Keratinocyte (primary cell): ENCODE measurements around the gene RAMACL.

ENCODE experiments used
- EZH2 ChIP-seq: IDR thresholded peaks from one replicate; pipeline ENCODE4 v1.6.1; 2012; ENCODE audit warnings: inconsistent platforms, mild to moderate bottlenecking, low read length, moderate library complexity
- TF ChIP-seq, protein P1 (sequence below), 3 experiments: IDR thresholded peaks in 1 of 3; conservative IDR thresholded peaks in 1 of 3; optimal IDR thresholded peaks in 1 of 3; 2 replicates in 2 of 3; 3 replicates in 1 of 3; pipeline versions ENCODE3 to v1.5.1; 2011; ENCODE audit warnings: low read length in 3 of 3, mild to moderate bottlenecking in 3 of 3, moderate library complexity in 2 of 3, control low read depth in 1 of 3, inconsistent platforms in 1 of 3; ENCODE audit not compliant: insufficient read depth in 2 of 3; ENCODE audit errors: extremely low read depth in 1 of 3

DNA sequence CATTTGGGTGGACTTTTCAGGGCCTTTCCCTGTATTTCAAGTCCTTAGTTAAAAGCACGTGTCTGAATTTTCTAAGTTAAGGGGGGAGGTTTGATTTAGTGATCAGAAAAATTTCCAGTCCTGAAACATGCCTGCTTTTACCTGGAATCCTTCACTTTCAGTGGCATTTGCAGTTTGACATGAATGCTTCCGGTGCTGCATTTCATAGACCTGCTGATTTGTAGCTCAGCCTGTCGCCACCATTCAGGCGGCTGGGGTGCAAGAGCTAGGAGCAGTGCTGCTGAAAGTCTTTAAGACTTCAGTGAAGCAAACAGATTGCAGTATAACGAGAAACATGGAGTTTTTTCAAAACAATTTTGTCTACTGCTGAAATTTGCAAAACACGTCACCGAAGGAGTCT is 26.5 kb upstream of the RAMACL start:
- TF ChIP-seq, protein P1, sequence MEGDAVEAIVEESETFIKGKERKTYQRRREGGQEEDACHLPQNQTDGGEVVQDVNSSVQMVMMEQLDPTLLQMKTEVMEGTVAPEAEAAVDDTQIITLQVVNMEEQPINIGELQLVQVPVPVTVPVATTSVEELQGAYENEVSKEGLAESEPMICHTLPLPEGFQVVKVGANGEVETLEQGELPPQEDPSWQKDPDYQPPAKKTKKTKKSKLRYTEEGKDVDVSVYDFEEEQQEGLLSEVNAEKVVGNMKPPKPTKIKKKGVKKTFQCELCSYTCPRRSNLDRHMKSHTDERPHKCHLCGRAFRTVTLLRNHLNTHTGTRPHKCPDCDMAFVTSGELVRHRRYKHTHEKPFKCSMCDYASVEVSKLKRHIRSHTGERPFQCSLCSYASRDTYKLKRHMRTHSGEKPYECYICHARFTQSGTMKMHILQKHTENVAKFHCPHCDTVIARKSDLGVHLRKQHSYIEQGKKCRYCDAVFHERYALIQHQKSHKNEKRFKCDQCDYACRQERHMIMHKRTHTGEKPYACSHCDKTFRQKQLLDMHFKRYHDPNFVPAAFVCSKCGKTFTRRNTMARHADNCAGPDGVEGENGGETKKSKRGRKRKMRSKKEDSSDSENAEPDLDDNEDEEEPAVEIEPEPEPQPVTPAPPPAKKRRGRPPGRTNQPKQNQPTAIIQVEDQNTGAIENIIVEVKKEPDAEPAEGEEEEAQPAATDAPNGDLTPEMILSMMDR (optimal IDR thresholded peaks at IDR 0.05 in 1 of 3, IDR thresholded peaks at IDR 0.05 in 1 of 3, conservative IDR thresholded peaks at IDR 0.05 in 1 of 3; ENCODE audit: extremely low read depth in 1 of 3, insufficient read depth in 2 of 3, low read length in 3 of 3): no peak
- no peak for TF ChIP-seq EZH2
